Colonic mucosa (tissue), 4 donors: Measurements from ENCODE around the gene CD44. TPM values are rescaled to one million over a fixed set of nuclear protein-coding genes. Genes with fewer than 3 reads are reported as not detected.

Experiments used
- DNase-seq: peaks from one replicate; pipeline ENCODE4 v3.0.0-alpha.2; 2020
- H3K27ac ChIP-seq: fragments of 200-600 bp; one replicate; pipeline ENCODE4 v1.8.0; 2021
- H3K27me3 ChIP-seq: fragments of 200-600 bp; one replicate; pipeline ENCODE4 v1.8.0; 2021
- H3K36me3 ChIP-seq: fragments of 200-600 bp; one replicate; pipeline ENCODE4 v1.8.0; 2021
- H3K4me1 ChIP-seq: fragments of 200-600 bp; one replicate; pipeline ENCODE4 v1.8.0; 2021; ENCODE audit warnings: mild to moderate bottlenecking
- H3K4me3 ChIP-seq: fragments of 200-600 bp; one replicate; pipeline ENCODE4 v1.8.0; 2021
- H3K9ac ChIP-seq, 2 donors: one replicate each; pipeline ENCODE4 v1.7.0; 2013; ENCODE audit warnings: control low read depth in 2 of 2, low read depth in 2 of 2, low read length in 2 of 2
- H3K9me3 ChIP-seq: fragments of 200-600 bp; one replicate; pipeline ENCODE4 v1.8.0; 2021
- CTCF ChIP-seq: fragments of 200-600 bp; IDR thresholded peaks from one replicate; pipeline ENCODE4 v1.8.0; 2022; ENCODE audit warnings: antibody characterized with exemption, mild to moderate bottlenecking
- intact Hi-C: fragments of 100-400 bp; cut with DNase I; formaldehyde crosslinking; loops from one replicate; pipeline ENCODE4 v1.14.1; 2022
- total RNA-seq, 2 donors: library from RNA; stranded (reverse); fragmentation: NEBNext Ultra II Directional in 1 of 2; extraction: Animal tissue kit (Norgen Biotek cat#: 25700) in 1 of 2; gene quantifications; one replicate each; pipeline ENCODE4 v1.2.1, GENCODE V29; 2021
- donor health status: healthy.
- donor health status: DM: no; HTN: no; CAD: no.
- donor health status: DM: no; HTN: no; CAD: no.

CD44 gene
- total RNA-seq, 2 donors from 2014 or later: 152 to 171 TPM

- no peak overlapping the region for H3K27ac ChIP-seq
- no peak for TF ChIP-seq CTCF
- no peak overlapping the region for H3K9ac ChIP-seq
- no peak for DNase-seq
- H3K27me3 ChIP-seq: no peaks in the 10 kb centered on the region
- intact Hi-C loops: no loop called here
- no peak overlapping the region for H3K4me3 ChIP-seq
- no peaks in the 10 kb centered on the region for H3K4me1 ChIP-seq
- no peaks in the 10 kb centered on the region for H3K36me3 ChIP-seq
- no peaks in the 10 kb centered on the region for H3K9me3 ChIP-seq
These were observed 73.0 kb downstream of the CD44 start for GRCh38 chr11:35211952-35212351.

GRCh38 chr11:35214226-35214770 is 75.3 kb downstream of the CD44 start:
- Histone ChIP-seq H3K4me3 (no peak overlapping the region), H3K4me1 (no peaks in the 10 kb centered on the region), H3K36me3 (no peaks in the 10 kb centered on the region), H3K27me3 (no peaks in the 10 kb centered on the region), H3K27ac (no peak overlapping the region), H3K9ac (no peak overlapping the region), H3K9me3 (no peaks in the 10 kb centered on the region)
- intact Hi-C loops: no loop called here
- DNase-seq: no peak
- no peak for TF ChIP-seq CTCF

- no peak for TF ChIP-seq CTCF
- no peak for DNase-seq
- intact Hi-C loops: no loop called here
- Histone ChIP-seq H3K27me3 (no peaks in the 10 kb centered on the region), H3K9me3 (no peaks in the 10 kb centered on the region), H3K4me1 (no peaks in the 10 kb centered on the region), H3K27ac (no peak overlapping the region), H3K4me3 (no peak overlapping the region), H3K36me3 (no peaks in the 10 kb centered on the region), H3K9ac (no peak overlapping the region)
These were observed 75.8 kb downstream of the CD44 start for GRCh38 chr11:35214792-35215193.

- intact Hi-C loops: no loop called here
- no peaks in the 10 kb centered on the region for H3K36me3 ChIP-seq
- H3K27ac ChIP-seq: no peak overlapping the region
- H3K9ac ChIP-seq: no peak overlapping the region
- no peaks in the 10 kb centered on the region for H3K27me3 ChIP-seq
- TF ChIP-seq CTCF: no peak
- no peaks in the 10 kb centered on the region for H3K4me1 ChIP-seq
- no peak overlapping the region for H3K4me3 ChIP-seq
- DNase-seq: no peak
- H3K9me3 ChIP-seq: no peaks in the 10 kb centered on the region
These were observed 77.0 kb downstream of the CD44 start for GRCh38 chr11:35215945-35216344.

- no peak for TF ChIP-seq CTCF
- intact Hi-C loops: no loop called here
- H3K27ac ChIP-seq: no peak overlapping the region
These were observed 78.1 kb downstream of the CD44 start for GRCh38 chr11:35216962-35217678.

More at GRCh38 chr11:35216962-35217678, 78.1 kb downstream of the CD44 start:
- no peak for DNase-seq
- Histone ChIP-seq H3K4me3 (no peak overlapping the region), H3K36me3 (no peaks in the 10 kb centered on the region), H3K27me3 (no peaks in the 10 kb centered on the region), H3K4me1 (no peaks in the 10 kb centered on the region), H3K9ac (no peak overlapping the region), H3K9me3 (no peaks in the 10 kb centered on the region)
